ENCODE results near the gene HIVEP3. TPM values are rescaled to one million over a fixed set of nuclear protein-coding genes. Genes with fewer than 3 reads are reported as not detected.

Gene HIVEP3
- total RNA-seq, 2 experiments from 2014 or later: 18.6 to 20.4 TPM

GRCh38 chr1:41617336-41617735, 301.4 kb downstream of the HIVEP3 start:
- no peaks in the 10 kb centered on the region for H3K27me3 Mint-ChIP-seq
- peaks cover 10% of the 10 kb centered on the region for H3K4me1 Mint-ChIP-seq (ENCODE audit: low read depth)
- H3K4me3 Mint-ChIP-seq: no peak overlapping the region
- H3K9me3 Mint-ChIP-seq: no peaks in the 10 kb centered on the region
- H3K36me3 Mint-ChIP-seq (ENCODE audit: low read depth): peaks cover 40% of the 10 kb centered on the region
- no peak overlapping the region for H3K27ac Mint-ChIP-seq
- ATAC-seq (no peak), DNase-seq (no peak)
- intact Hi-C loops (cut with micrococcal nuclease): no loop called here
- no peak for TF ChIP-seq CTCF (IDR thresholded peaks at IDR 0.05)
- CTCF ChIA-PET: no interaction called here
- POLR2A ChIA-PET: no interaction called here

GRCh38 chr1:41616563-41616962, 302.2 kb downstream of the HIVEP3 start:
- ChIA-PET POLR2A (no interaction called here), CTCF (no interaction called here)
- DNase-seq (no peak), ATAC-seq (no peak)
- H3K27ac Mint-ChIP-seq: no peak overlapping the region
- H3K9me3 Mint-ChIP-seq: no peaks in the 10 kb centered on the region
- no peaks in the 10 kb centered on the region for H3K27me3 Mint-ChIP-seq
- peaks cover 4% of the 10 kb centered on the region for H3K4me1 Mint-ChIP-seq (ENCODE audit: low read depth)
- intact Hi-C loops (cut with micrococcal nuclease): no loop called here
- no peak overlapping the region for H3K4me3 Mint-ChIP-seq
- H3K36me3 Mint-ChIP-seq (ENCODE audit: low read depth): peaks cover 37% of the 10 kb centered on the region
- no peak for TF ChIP-seq CTCF (IDR thresholded peaks at IDR 0.05)

- H3K4me3 Mint-ChIP-seq: no peak overlapping the region
- intact Hi-C loops (cut with micrococcal nuclease): no loop called here
- ChIA-PET CTCF (no interaction called here), POLR2A (no interaction called here)
- no peak for TF ChIP-seq CTCF (IDR thresholded peaks at IDR 0.05)
- no peak for ATAC-seq
- H3K27ac Mint-ChIP-seq: no peak overlapping the region
- H3K27me3 Mint-ChIP-seq: no peaks in the 10 kb centered on the region
- peaks cover 42% of the 10 kb centered on the region for H3K36me3 Mint-ChIP-seq (ENCODE audit: low read depth)
- no peak for DNase-seq
- no peaks in the 10 kb centered on the region for H3K9me3 Mint-ChIP-seq
- peaks cover 4% of the 10 kb centered on the region for H3K4me1 Mint-ChIP-seq (ENCODE audit: low read depth)
Measured at GRCh38 chr1:41615981-41616380, 302.7 kb downstream of the HIVEP3 start.

- ChIA-PET POLR2A (no interaction called here), CTCF (no interaction called here)
- Mint-ChIP-seq H3K4me1 (ENCODE audit: low read depth) (peaks cover 4% of the 10 kb centered on the region), H3K27me3 (no peaks in the 10 kb centered on the region), H3K4me3 (no peak overlapping the region), H3K36me3 (ENCODE audit: low read depth) (peaks cover 45% of the 10 kb centered on the region), H3K9me3 (no peaks in the 10 kb centered on the region), H3K27ac (peak overlapping the region; percentile 35)
- ATAC-seq (no peak), DNase-seq (no peak)
- no peak for TF ChIP-seq CTCF (IDR thresholded peaks at IDR 0.05)
- intact Hi-C loops (cut with micrococcal nuclease): no loop called here
Measured at GRCh38 chr1:41615316-41615715, 303.4 kb downstream of the HIVEP3 start.

- no peak for TF ChIP-seq CTCF (IDR thresholded peaks at IDR 0.05)
- ATAC-seq (no peak), DNase-seq (no peak)
- Mint-ChIP-seq H3K9me3 (no peaks in the 10 kb centered on the region), H3K4me1 (ENCODE audit: low read depth) (peaks cover 6% of the 10 kb centered on the region), H3K4me3 (no peak overlapping the region), H3K27ac (no peak overlapping the region), H3K27me3 (no peaks in the 10 kb centered on the region), H3K36me3 (ENCODE audit: low read depth) (peaks cover 49% of the 10 kb centered on the region)
- intact Hi-C loops (cut with micrococcal nuclease): no loop called here
- ChIA-PET POLR2A (no interaction called here), CTCF (no interaction called here)
Measured at GRCh38 chr1:41614818-41615217, 303.9 kb downstream of the HIVEP3 start.
